ENCODE measurements around the gene PRKCSH. TPM values are rescaled to one million over a fixed set of nuclear protein-coding genes. Genes with fewer than 3 reads are reported as not detected.

The PRKCSH gene
- total and polyA plus RNA-seq, 2 donors (not counting 1 experiment from before 2014, with no cell fraction given) = 259 to 402 TPM

DNA sequence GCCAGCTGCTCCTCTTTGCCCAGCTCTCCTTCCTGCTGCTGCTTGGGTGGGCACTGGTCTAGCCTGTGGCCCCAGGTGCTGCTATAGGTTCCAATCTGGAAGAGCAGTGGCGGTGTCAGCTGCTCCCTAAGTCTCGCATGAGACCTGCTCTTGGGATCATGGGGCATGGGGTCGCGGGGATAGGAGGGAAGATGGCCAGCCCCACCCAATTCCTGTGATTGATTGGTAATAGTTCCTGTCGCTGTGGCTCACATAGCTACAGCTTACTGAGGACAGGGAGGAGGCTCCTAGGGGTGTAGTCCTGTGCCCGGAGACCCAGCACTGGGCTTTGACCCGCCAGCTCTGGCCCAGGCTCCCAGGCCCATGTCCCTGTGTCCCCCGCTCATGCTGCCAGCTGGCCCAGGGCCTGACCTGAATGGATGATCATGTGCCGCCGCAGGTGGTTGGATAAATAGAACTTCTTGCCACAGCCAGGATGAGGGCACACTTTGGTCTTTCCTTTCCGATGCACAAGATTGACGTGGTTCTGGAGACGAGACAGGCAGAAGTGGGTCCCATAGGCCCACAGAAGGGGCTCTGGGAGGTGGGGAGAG is 49.9 kb downstream of the PRKCSH start:
- DNase-seq = no peak
- ChIA-PET POLR2A (no interaction called here), CTCF (interaction anchor here (0.6 to 1.5 kb wide), 5 partner anchors 100 to 359 kb away, joined by 3 to 4 read pairs (median 3); partner anchors contain the start of genes SWSAP1 and TSPAN16)
- no peak overlapping the region for H3K4me2 ChIP-seq (replicated peaks; ENCODE audit: low read depth, low read length, poor library complexity, severe bottlenecking)
- H2AFZ ChIP-seq (ENCODE audit: insufficient read depth, low read depth, low read length, poor library complexity, severe bottlenecking) = no peak overlapping the region
- peaks cover 0 to 24% (median 16%) of the 10 kb centered on the region in 4 experiments for H3K27me3 ChIP-seq (replicated peaks in 1 of 4; ENCODE audit: control extremely low read depth in 1 of 4, control insufficient read depth in 3 of 4, insufficient read depth in 4 of 4, low read length in 3 of 4)
- ATAC-seq (ENCODE audit: low read depth) = no peak
- Mint-ChIP-seq H3K9me3 (ENCODE audit: insufficient read depth) (no peaks in the 10 kb centered on the region), H3K27me3 (peaks cover 20% of the 10 kb centered on the region), H3K4me3 (no peak overlapping the region), H3K27ac (no peak overlapping the region), H3K4me1 (peaks cover 19% of the 10 kb centered on the region)
- peaks cover 0 to 2% of the 10 kb centered on the region in 2 experiments for H3K36me3 ChIP-seq (replicated peaks in 1 of 2; ENCODE audit: control extremely low read depth in 1 of 2, control insufficient read depth in 1 of 2, extremely low read depth in 1 of 2, insufficient read depth in 2 of 2, low read length in 1 of 2)
- no peak for TF ChIP-seq EZH2 (IDR thresholded peaks at IDR 0.05; ENCODE audit: borderline replicate concordance, insufficient read depth, low read depth, low read length, poor library complexity, severe bottlenecking)
- TF ChIP-seq, protein P1, sequence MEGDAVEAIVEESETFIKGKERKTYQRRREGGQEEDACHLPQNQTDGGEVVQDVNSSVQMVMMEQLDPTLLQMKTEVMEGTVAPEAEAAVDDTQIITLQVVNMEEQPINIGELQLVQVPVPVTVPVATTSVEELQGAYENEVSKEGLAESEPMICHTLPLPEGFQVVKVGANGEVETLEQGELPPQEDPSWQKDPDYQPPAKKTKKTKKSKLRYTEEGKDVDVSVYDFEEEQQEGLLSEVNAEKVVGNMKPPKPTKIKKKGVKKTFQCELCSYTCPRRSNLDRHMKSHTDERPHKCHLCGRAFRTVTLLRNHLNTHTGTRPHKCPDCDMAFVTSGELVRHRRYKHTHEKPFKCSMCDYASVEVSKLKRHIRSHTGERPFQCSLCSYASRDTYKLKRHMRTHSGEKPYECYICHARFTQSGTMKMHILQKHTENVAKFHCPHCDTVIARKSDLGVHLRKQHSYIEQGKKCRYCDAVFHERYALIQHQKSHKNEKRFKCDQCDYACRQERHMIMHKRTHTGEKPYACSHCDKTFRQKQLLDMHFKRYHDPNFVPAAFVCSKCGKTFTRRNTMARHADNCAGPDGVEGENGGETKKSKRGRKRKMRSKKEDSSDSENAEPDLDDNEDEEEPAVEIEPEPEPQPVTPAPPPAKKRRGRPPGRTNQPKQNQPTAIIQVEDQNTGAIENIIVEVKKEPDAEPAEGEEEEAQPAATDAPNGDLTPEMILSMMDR (IDR thresholded peaks at IDR 0.05) = no peak
- WGBS (ENCODE audit: insufficient coverage) = 96% methylated on average over 13 of the region's 13 CpGs
- peaks cover 25% of the 10 kb centered on the region in 2 donors for H3K4me1 ChIP-seq (ENCODE audit: control insufficient read depth in 2 of 2, insufficient read depth in 2 of 2, low read length in 2 of 2)
- no peak overlapping the region for H3K27ac ChIP-seq (ENCODE audit: low read length in 2 of 2)
- no peaks in the 10 kb centered on the region for H4K20me1 ChIP-seq (ENCODE audit: control insufficient read depth, insufficient read depth, low read length, poor library complexity, severe bottlenecking)
- no peaks in the 10 kb centered on the region for H3K79me2 ChIP-seq (ENCODE audit: control insufficient read depth, insufficient read depth, low read length)
- intact Hi-C loops (cut with micrococcal nuclease) = no loop called here
- no peak overlapping the region for H3K4me3 ChIP-seq (ENCODE audit: control extremely low read depth in 1 of 5, extremely low read depth in 1 of 5, insufficient read depth in 1 of 5, low read depth in 2 of 5, low read length in 4 of 5)
- H3K9me3 ChIP-seq (ENCODE audit: control extremely low read depth in 1 of 3, control insufficient read depth in 2 of 3, insufficient read depth in 1 of 3, low read length in 2 of 3) = peaks cover 0 to 21% (median 0%) of the 10 kb centered on the region in 3 donors
- H3K9ac ChIP-seq (ENCODE audit: low read length) = no peak overlapping the region
